HG03521 (cell line): ENCODE data around the gene FMNL2.

ENCODE experiments used
- ATAC-seq: cut with Tn5 transposase; IDR thresholded peaks from one replicate; pipeline ENCODE4 v1.9.1; 2021; ENCODE audit warnings: mild to moderate bottlenecking, moderate library complexity; ENCODE audit not compliant: unreplicated experiment

The FMNL2 gene

GRCh38 chr2:152548111-152548875, 213.3 kb downstream of the FMNL2 start:
- no peak for ATAC-seq

GRCh38 chr2:152548996-152549395, 214.0 kb downstream of the FMNL2 start:
- no peak for ATAC-seq

GRCh38 chr2:152549423-152549822, 214.4 kb downstream of the FMNL2 start:
- ATAC-seq, result no peak

- no peak for ATAC-seq
Measured at GRCh38 chr2:152550386-152550785, 215.4 kb downstream of the FMNL2 start.

GRCh38 chr2:152552888-152553287, 217.9 kb downstream of the FMNL2 start:
- no peak for ATAC-seq

GRCh38 chr2:152553518-152553917, 218.5 kb downstream of the FMNL2 start:
- no peak for ATAC-seq

- no peak for ATAC-seq
Measured at GRCh38 chr2:152555048-152555447, 220.1 kb downstream of the FMNL2 start.

GRCh38 chr2:152556506-152556905, 221.5 kb downstream of the FMNL2 start:
- ATAC-seq, result no peak

- ATAC-seq, result no peak
Measured at GRCh38 chr2:152557273-152557888, 222.4 kb downstream of the FMNL2 start.

GRCh38 chr2:152558158-152558984, 223.4 kb downstream of the FMNL2 start:
- peak; percentile 74 for ATAC-seq

- ATAC-seq, result peak; percentile 47
Measured at GRCh38 chr2:152559008-152559407, 224.0 kb downstream of the FMNL2 start.

- ATAC-seq, result no peak
Measured at GRCh38 chr2:152560166-152560565, 225.2 kb downstream of the FMNL2 start.

- ATAC-seq, result no peak
Measured at GRCh38 chr2:152560873-152561595, 226.1 kb downstream of the FMNL2 start.

- ATAC-seq, result no peak
Measured at GRCh38 chr2:152562198-152562884, 227.4 kb downstream of the FMNL2 start.

GRCh38 chr2:152563764-152564163, 228.8 kb downstream of the FMNL2 start:
- ATAC-seq, result no peak

GRCh38 chr2:152564754-152565551, 230.0 kb downstream of the FMNL2 start:
- peak; percentile 87 for ATAC-seq

GRCh38 chr2:152565884-152566727, 231.1 kb downstream of the FMNL2 start:
- ATAC-seq, result peak; percentile 56

GRCh38 chr2:152566728-152567069, 231.7 kb downstream of the FMNL2 start:
- no peak for ATAC-seq

GRCh38 chr2:152568531-152568930, 233.6 kb downstream of the FMNL2 start:
- no peak for ATAC-seq
